HL-60 (cell line): ENCODE results near the gene BIRC6.

Experiments
- DNase-seq, 2 experiments: peaks; one replicate each; pipeline ENCODE4 v3.0.0-alpha.2; 2010 to 2020; ENCODE audit warnings: low read depth in 1 of 2, low spot score in 1 of 2
- H3K27ac ChIP-seq: fragments of 250-450 bp; sonication (Bioruptor Pico); replicated peaks from 2 replicates; pipeline ENCODE4 v1.5.1; 2020; ENCODE audit warnings: mild to moderate bottlenecking, moderate library complexity
- H3K27me3 ChIP-seq: fragments of 250-450 bp; sonication (Bioruptor Pico); 2 replicates; pipeline ENCODE4 v1.5.1; 2021; ENCODE audit warnings: mild to moderate bottlenecking, moderate library complexity; ENCODE audit not compliant: insufficient read depth, poor library complexity, severe bottlenecking
- H3K4me3 ChIP-seq: replicated peaks from 2 replicates; pipeline ENCODE4 v1.5.1; 2011; ENCODE audit warnings: mild to moderate bottlenecking, control low read depth, low read length; ENCODE audit not compliant: insufficient read depth
- CTCF ChIP-seq: IDR thresholded peaks from one replicate; pipeline ENCODE4 v1.5.1; 2011; ENCODE audit warnings: low read length, control low read depth, inconsistent platforms; ENCODE audit not compliant: insufficient read depth
- GABPA ChIP-seq: IDR thresholded peaks from 2 replicates; pipeline ENCODE4 v1.6.1; 2012; ENCODE audit warnings: low read depth
- POLR2AphosphoS5 ChIP-seq: IDR thresholded peaks from 2 replicates; pipeline ENCODE4 v1.6.1; 2012; ENCODE audit warnings: low read depth
- REST ChIP-seq: IDR thresholded peaks from 2 replicates; pipeline ENCODE4 v1.6.1; 2012; ENCODE audit warnings: low read depth; ENCODE audit not compliant: insufficient replicate concordance
- SPI1 ChIP-seq: IDR thresholded peaks from 2 replicates; pipeline ENCODE4 v1.6.1; 2012; ENCODE audit warnings: low read depth, mild to moderate bottlenecking, borderline replicate concordance

BIRC6 gene

GRCh38 chr2:32404691-32405090 lies 47.9 kb downstream of the BIRC6 start:
- H3K4me3 ChIP-seq, result no peak overlapping the region
- no peak for DNase-seq
- no peak overlapping the region for H3K27ac ChIP-seq
- H3K27me3 ChIP-seq, result no peaks in the 10 kb centered on the region
- TF ChIP-seq SPI1 (no peak), REST (no peak), GABPA (no peak), POLR2AphosphoS5 (no peak), CTCF (no peak)

GRCh38 chr2:32416519-32416918 lies 59.7 kb downstream of the BIRC6 start:
- TF ChIP-seq SPI1, result no peak
- TF ChIP-seq POLR2AphosphoS5, result no peak
- TF ChIP-seq CTCF, result no peak
- no peak for TF ChIP-seq REST
- no peak for TF ChIP-seq GABPA
- no peak overlapping the region for H3K27ac ChIP-seq
- DNase-seq, result no peak
- H3K4me3 ChIP-seq, result no peak overlapping the region
- no peaks in the 10 kb centered on the region for H3K27me3 ChIP-seq

DNA sequence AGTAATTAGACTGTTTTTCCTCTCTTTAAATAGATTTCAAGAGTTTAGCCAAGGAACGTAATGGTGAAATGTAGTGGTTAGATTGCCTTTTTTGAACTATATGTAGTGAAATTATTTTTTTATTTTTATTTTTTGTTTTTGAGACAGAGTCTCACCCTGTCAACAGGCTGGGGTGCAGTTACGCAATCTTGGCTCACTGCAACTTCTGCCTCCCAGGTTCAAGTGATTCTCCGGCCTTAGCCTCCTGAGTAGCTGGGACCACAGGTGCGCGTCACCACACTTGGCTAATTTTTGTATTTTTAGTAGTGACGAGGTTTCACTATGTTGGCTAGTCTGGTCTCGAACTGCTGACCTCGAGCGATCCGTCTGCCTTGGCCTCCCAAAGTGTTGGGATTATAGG lies 60.8 kb downstream of the BIRC6 start:
- no peak overlapping the region for H3K27ac ChIP-seq
- H3K27me3 ChIP-seq, result no peaks in the 10 kb centered on the region
- no peak overlapping the region for H3K4me3 ChIP-seq
- TF ChIP-seq REST (no peak), CTCF (no peak), GABPA (no peak)
- DNase-seq, result peak in 1 of 2 experiments; percentile 7
